ENCODE data around the gene ZC3H10.

- no peak for TF ChIP-seq CTCF (IDR thresholded peaks at IDR 0.05; ENCODE audit: insufficient read depth, low read length, poor library complexity, severe bottlenecking)
- TF ChIP-seq EZH2phosphoT487 (conservative IDR thresholded peaks at IDR 0.05; ENCODE audit: low read length), result no peak
Measured at GRCh38 chr12:56099787-56100186, 18.3 kb upstream of the ZC3H10 start.
